ENCODE measurements around the gene MCF2L. TPM values are rescaled to one million over a fixed set of nuclear protein-coding genes. Genes with fewer than 3 reads are reported as not detected.

Gene MCF2L
- total RNA-seq, 1 experiment from 2014 or later = 22.1 TPM

GRCh38 chr13:113090415-113090770 lies 121.4 kb downstream of the MCF2L start:
- no peak for DNase-seq
- no TSS peak for BruUV-seq (replicated peaks)
- Histone ChIP-seq H3K4me1 (no peaks in the 10 kb centered on the region), H3K4me3 (ENCODE audit: low read depth, low read length) (no peak overlapping the region), H3K36me3 (ENCODE audit: control insufficient read depth, insufficient read depth, low read length) (no peaks in the 10 kb centered on the region), H3K9me3 (no peaks in the 10 kb centered on the region), H3K27me3 (replicated peaks; ENCODE audit: control insufficient read depth, insufficient read depth, low read length) (no peaks in the 10 kb centered on the region)
- ChIA-PET CTCF (interaction anchor here (0.5 kb wide), 1 partner anchor 66 kb away, joined by 3 read pairs; no protein-coding TSS in a partner anchor), POLR2A (interaction anchor here (0.6 kb wide), 1 partner anchor 15 kb away, joined by 7 read pairs; the partner anchor contains the start of gene F7)
- Mint-ChIP-seq H3K9me3 (ENCODE audit: unreplicated experiment) (no peaks in the 10 kb centered on the region), H3K27ac (ENCODE audit: unreplicated experiment) (no peak overlapping the region), H3K4me3 (ENCODE audit: unreplicated experiment) (no peak overlapping the region), H3K4me1 (ENCODE audit: low read depth, unreplicated experiment) (no peaks in the 10 kb centered on the region), H3K27me3 (ENCODE audit: insufficient read depth, unreplicated experiment) (no peaks in the 10 kb centered on the region), H3K36me3 (ENCODE audit: insufficient read depth, unreplicated experiment) (no peaks in the 10 kb centered on the region)
- TF ChIP-seq CTCF (IDR thresholded peaks at IDR 0.05; ENCODE audit: insufficient read depth in 1 of 2, low read depth in 1 of 2, low read length in 1 of 2, severe bottlenecking in 1 of 2, unreplicated experiment in 1 of 2) = no peak
- intact Hi-C loops (cut with micrococcal nuclease; ENCODE audit: unreplicated experiment) = no loop called here

DNA sequence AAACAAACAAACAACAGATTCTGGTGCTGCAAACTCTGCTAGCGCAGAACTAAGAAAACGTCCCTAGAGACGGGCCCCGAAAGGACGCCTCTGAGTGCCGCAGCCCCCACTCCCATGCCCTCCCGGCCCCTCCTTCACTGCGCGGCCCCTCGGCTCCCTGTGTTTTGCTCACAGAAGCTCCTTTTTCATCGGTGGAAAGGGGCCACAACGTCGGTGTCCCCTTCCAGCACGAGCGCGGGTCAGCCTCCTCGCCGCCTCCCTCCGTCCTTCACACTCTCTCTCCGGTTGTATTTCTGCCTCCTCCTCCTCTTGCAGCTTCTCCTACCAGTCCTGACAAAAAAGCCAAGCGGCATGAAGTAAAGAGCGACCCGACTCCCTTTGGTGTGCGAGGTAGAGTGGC lies 121.8 kb downstream of the MCF2L start:
- no peaks in the 10 kb centered on the region for H3K27me3 Mint-ChIP-seq (ENCODE audit: insufficient read depth, unreplicated experiment)
- CTCF ChIA-PET = interaction anchor here (0.5 kb wide), 1 partner anchor 67 kb away, joined by 3 read pairs; no protein-coding TSS in a partner anchor

GRCh38 chr13:113091211-113091771 lies 122.3 kb downstream of the MCF2L start:
- Mint-ChIP-seq H3K9me3 (ENCODE audit: unreplicated experiment) (no peaks in the 10 kb centered on the region), H3K36me3 (ENCODE audit: insufficient read depth, unreplicated experiment) (no peaks in the 10 kb centered on the region), H3K4me1 (ENCODE audit: low read depth, unreplicated experiment) (no peaks in the 10 kb centered on the region), H3K27ac (ENCODE audit: unreplicated experiment) (no peak overlapping the region), H3K27me3 (ENCODE audit: insufficient read depth, unreplicated experiment) (no peaks in the 10 kb centered on the region), H3K4me3 (ENCODE audit: unreplicated experiment) (no peak overlapping the region)
- ChIA-PET POLR2A (no interaction called here), CTCF (no interaction called here)
- Histone ChIP-seq H3K9me3 (no peaks in the 10 kb centered on the region), H3K4me1 (no peaks in the 10 kb centered on the region), H3K27me3 (replicated peaks; ENCODE audit: control insufficient read depth, insufficient read depth, low read length) (no peaks in the 10 kb centered on the region), H3K4me3 (ENCODE audit: low read depth, low read length) (no peak overlapping the region), H3K36me3 (ENCODE audit: control insufficient read depth, insufficient read depth, low read length) (no peaks in the 10 kb centered on the region)
- intact Hi-C loops (cut with micrococcal nuclease; ENCODE audit: unreplicated experiment) = no loop called here
- no peak for DNase-seq
- TF ChIP-seq CTCF (IDR thresholded peaks at IDR 0.05; ENCODE audit: insufficient read depth in 1 of 2, low read depth in 1 of 2, low read length in 1 of 2, severe bottlenecking in 1 of 2, unreplicated experiment in 1 of 2) = no peak
- BruUV-seq (replicated peaks) = no TSS peak

More for the DNA sequence above, 121.8 kb downstream of the MCF2L start:
- Histone ChIP-seq H3K4me1 (no peaks in the 10 kb centered on the region), H3K9me3 (no peaks in the 10 kb centered on the region), H3K27me3 (replicated peaks; ENCODE audit: control insufficient read depth, insufficient read depth, low read length) (no peaks in the 10 kb centered on the region), H3K36me3 (ENCODE audit: control insufficient read depth, insufficient read depth, low read length) (no peaks in the 10 kb centered on the region), H3K4me3 (ENCODE audit: low read depth, low read length) (no peak overlapping the region)
- no peaks in the 10 kb centered on the region for H3K4me1 Mint-ChIP-seq (ENCODE audit: low read depth, unreplicated experiment)
- no peaks in the 10 kb centered on the region for H3K36me3 Mint-ChIP-seq (ENCODE audit: insufficient read depth, unreplicated experiment)
- H3K4me3 Mint-ChIP-seq (ENCODE audit: unreplicated experiment) = no peak overlapping the region
- intact Hi-C loops (cut with micrococcal nuclease; ENCODE audit: unreplicated experiment) = no loop called here
- H3K9me3 Mint-ChIP-seq (ENCODE audit: unreplicated experiment) = no peaks in the 10 kb centered on the region
- BruUV-seq (replicated peaks) = no TSS peak
- H3K27ac Mint-ChIP-seq (ENCODE audit: unreplicated experiment) = no peak overlapping the region
- no peak for DNase-seq
- POLR2A ChIA-PET = interaction anchor here (0.6 kb wide), 1 partner anchor 15 kb away, joined by 7 read pairs; the partner anchor contains the start of gene F7
- TF ChIP-seq CTCF (IDR thresholded peaks at IDR 0.05; ENCODE audit: insufficient read depth in 1 of 2, low read depth in 1 of 2, low read length in 1 of 2, severe bottlenecking in 1 of 2, unreplicated experiment in 1 of 2) = no peak

Data from Caco-2 (cell line).